Urothelium cell line (cell line): ENCODE data around the gene OXA1L.
"Not testable (repeated sequence)": the region's sequence is repeated elsewhere in the genome, so short reads cannot be mapped to it uniquely, and the experiment has no call there.

ENCODE experiments used
- DNase-seq: peaks from one replicate; pipeline ENCODE4 v3.0.0; 2011; ENCODE audit warnings: low spot score, mixed read lengths
- FAIRE-seq: peaks from 2 replicates; lab custom pipeline; 2011; peaks lifted over from hg19 to GRCh38; lab: Jason Lieb, UNC

Gene OXA1L

GRCh38 chr14:22797017-22797917 lies 30.8 kb downstream of the OXA1L start:
- DNase-seq (no peak), FAIRE-seq (no peak)

DNA sequence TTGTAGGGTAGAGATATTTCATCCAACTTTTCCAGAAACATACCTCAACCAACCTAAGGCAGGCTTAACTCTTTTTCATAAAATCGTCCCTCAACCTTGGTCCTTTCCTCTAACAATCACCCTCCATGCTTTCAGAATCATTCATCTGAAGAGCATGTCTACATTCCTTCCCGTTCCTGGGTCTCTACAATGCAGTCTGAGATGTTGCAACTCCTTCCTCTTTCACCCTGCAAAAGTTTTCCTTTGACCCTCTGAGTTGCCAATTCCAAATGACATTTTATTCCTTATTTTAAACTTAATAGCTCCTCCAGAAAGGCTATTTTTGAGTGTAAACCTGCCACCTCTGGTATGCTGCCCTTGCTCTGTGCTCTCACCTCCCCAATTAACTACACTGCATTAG lies 32.0 kb downstream of the OXA1L start:
- DNase-seq (no peak), FAIRE-seq (no peak)

DNA sequence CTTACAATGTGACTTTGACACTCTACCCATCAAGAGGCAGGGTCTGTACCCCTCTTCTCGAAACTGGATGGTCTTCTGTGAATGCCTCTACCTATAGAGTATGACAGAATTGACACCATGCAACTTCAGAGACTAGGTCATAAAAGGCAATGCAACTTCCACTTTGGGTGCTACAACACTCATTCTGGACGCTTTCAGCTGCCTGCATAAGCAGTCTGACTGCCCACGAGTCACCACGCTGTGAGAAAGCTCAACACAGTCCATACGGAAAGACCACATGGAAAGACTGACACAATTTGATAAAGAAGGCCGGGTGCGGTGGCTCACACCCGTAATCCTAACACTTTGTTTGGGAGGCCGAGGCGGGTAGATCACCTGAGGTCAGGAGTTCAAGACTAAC lies 33.9 kb downstream of the OXA1L start:
- DNase-seq (no peak), FAIRE-seq (no peak)

GRCh38 chr14:22801716-22802115 lies 35.2 kb downstream of the OXA1L start:
- FAIRE-seq: no peak
- DNase-seq: no peak

GRCh38 chr14:22802860-22803686 lies 36.6 kb downstream of the OXA1L start:
- no peak for DNase-seq

GRCh38 chr14:22803687-22803974 lies 37.1 kb downstream of the OXA1L start:
- FAIRE-seq (no peak), DNase-seq (no peak)

More at GRCh38 chr14:22802860-22803686, 36.6 kb downstream of the OXA1L start:
- FAIRE-seq: no peak

GRCh38 chr14:22805235-22805634 lies 38.7 kb downstream of the OXA1L start:
- not testable (repeated sequence) for FAIRE-seq, DNase-seq

DNA sequence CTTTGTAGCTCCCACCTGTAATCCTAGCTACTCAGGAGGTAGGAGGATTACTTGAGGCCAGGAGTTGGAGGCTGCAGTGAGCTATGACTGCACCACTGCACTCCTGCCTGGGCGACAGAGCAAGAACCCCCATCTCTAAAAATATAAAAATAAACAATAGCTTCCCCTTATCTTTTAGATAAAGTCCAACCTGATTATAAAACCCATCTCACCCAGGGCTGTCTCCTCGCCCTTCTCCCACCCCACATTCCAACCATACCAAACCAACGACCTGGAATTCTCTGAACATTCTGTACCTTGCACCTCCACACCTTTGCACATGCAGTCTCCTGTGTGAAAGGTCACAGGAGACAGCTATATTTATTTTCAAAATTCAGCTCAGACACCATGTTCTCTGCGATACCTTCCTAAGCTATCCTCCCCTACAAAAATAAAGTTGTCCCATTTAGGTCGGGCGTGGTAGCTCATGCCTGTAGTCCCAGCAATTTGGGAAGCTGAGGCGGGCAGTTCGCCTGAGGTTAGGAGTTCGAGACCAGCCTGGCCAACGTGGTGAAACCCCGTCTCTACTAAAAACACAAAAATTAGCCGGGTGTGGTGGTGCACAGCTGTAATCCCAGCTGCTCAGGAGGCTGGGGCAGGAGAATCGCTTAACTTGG lies 41.1 kb downstream of the OXA1L start:
- no peak for FAIRE-seq

GRCh38 chr14:22808388-22809209 lies 42.1 kb downstream of the OXA1L start:
- FAIRE-seq (no peak), DNase-seq (no peak)

More for the DNA sequence above, 41.1 kb downstream of the OXA1L start:
- no peak for DNase-seq

GRCh38 chr14:22811722-22812121 lies 45.2 kb downstream of the OXA1L start:
- FAIRE-seq: no peak
- no peak for DNase-seq

- no peak for DNase-seq
- no peak for FAIRE-seq
These were observed 46.3 kb downstream of the OXA1L start for GRCh38 chr14:22812744-22813143.

DNA sequence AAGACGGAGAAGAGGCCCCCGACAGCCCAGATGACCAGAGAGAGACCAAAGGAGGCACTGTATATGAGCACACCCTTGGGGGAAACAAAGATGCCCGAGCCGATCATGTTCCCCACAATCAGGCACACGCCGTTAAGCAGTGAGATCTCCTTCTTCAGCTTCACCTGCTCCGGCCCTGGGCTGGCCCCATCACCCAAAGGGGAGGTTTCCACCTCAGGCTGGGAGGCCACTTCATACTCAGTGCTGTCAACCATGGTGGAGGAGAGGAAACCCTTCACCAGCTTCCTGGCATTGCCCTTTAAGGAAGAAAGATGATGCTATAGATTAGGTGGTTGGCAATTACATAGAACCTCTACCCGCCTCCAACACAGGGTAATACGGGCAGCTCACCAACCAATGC lies 46.7 kb downstream of the OXA1L start:
- FAIRE-seq (no peak), DNase-seq (no peak)

- no peak for FAIRE-seq
These were observed 47.9 kb downstream of the OXA1L start for GRCh38 chr14:22814373-22814772.

DNA sequence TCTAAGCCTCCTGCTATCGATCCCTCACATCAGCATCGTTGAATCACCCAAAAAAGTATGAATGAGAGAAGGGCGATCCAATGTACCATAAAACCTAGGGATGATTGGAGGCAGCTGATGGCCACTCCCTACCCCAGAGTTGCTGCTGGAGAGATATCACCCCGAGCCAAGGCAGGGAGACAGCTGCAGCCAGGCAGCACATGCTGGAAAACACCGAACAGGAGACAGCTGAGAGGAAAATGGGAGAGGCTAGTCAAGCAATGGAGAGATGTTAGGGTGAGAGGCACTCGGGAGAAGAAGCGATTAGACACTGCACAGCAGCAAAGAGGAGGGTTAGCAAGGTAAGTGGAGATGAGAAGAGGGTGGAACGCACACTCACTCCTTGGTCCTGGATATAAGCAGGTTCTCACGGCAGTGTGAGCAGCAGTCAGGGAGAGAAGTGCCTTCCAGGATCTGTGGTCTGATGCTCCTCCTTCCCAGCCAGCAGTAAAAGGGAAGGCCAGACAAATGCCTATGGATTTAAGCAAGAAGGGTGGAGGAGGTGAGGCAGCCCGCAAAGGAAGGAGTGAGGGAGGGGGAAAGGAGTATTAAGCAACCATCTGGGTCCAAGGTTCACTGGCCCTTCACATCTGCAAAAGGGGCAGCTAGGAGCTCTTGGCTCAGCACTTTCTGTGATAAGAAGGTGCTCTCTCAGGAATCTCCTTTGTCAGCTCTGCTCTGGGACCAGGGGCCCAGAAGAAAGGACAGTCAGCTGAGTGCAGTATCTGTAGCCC lies 48.6 kb downstream of the OXA1L start, which contains the start of gene SLC7A7:
SLC7A7 (minus strand) TSS at position 495 of the 773 bp plus-strand sequence. CDS start 2,037 bp downstream, outside the sequence.
- FAIRE-seq (no peak), DNase-seq (no peak)

More at GRCh38 chr14:22814373-22814772, 47.9 kb downstream of the OXA1L start:
- no peak for DNase-seq

DNA sequence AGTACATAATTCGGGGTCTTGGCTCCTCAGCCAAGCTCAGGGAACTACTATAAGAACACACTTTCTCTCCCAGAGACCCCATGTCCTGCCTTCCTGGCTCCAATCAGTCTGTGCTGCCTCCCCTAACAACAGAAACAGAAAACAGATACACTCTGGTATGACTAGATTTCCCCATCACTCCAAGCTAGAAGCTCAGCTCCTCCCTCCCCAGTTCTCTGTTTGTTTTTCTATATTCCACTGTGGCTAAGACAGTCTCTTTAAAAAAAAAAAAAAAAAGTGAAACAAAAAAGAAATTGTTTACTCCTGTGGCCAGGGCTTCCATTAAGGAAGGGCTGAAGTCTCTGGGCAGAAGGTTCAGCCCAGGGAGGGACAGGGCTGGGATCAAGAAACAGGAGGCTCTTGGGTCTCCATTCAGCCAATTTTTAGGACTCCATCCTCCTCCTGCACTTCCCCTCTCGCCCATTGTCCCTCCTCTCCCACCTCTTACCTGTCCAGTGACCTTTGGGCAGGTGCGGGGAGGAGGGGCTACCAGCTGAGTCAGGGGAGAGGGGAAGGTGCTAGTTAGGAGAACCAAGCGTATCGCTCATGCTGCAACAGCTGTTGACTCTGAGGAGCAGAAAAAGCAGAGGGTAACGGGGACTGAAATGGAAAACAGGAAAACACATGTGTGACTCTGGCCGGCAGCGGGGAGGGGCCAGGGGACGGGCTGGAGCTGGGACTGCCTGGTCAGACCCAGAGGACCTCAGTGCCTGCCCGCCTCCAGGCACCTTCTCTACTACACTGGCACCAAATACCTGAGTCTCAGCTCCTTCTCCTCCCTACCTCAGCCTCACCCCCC lies 52.9 kb downstream of the OXA1L start:
- no peak for FAIRE-seq
- DNase-seq: no peak

DNA sequence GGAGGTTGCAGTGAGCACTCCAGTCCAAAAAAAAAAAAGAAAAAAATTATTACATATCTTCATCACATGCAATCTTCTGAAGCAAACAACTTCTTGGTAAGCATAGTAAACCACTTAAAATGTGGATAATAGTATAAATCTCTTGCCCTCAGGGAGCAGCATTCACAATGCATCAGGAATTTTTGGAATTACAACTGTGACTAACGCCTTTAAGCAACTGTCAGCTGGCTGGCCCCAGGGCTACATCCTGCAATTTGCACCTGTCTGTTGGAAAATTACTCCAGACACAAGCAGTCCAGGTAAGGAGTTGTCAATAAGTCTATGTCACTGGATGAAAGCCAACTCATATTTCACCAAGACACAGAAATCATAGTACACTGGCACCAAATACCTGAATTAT lies 54.2 kb downstream of the OXA1L start:
- no peak for FAIRE-seq
- no peak for DNase-seq

- no peak for DNase-seq
- FAIRE-seq: no peak
These were observed 54.9 kb downstream of the OXA1L start for GRCh38 chr14:22821193-22822015.

DNA sequence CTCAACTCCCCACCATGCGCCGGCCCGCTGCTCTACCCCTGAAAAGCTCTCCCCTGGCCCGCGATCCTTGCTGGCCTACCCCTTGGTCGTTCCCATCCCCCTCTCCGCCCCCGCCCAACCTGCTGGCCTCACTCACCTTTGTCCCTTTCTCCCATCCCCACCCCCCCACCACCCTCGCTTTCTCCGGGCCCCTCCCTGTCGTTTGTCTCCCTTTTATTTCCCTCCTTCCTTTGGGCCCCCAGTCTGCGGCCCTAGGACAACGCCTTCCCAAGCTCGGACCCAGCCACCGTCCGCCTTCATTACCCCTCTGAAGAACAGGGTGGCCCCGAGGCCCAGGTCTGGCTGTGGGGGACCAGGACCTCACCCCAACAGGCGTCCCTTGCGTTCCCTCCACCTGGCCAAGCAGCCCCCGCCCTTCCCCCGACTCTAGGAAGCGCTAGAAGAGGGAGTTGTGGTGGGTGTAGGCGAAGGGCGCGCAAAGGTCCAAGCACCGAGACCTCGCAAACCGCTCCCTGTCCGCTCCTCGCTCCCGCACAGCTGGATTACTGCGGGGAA lies 55.6 kb downstream of the OXA1L start:
- FAIRE-seq (no peak), DNase-seq (no peak)
